ENCODE results near the gene GSTA4. TPM values are rescaled to one million over a fixed set of nuclear protein-coding genes. Genes with fewer than 3 reads are reported as not detected.

The GSTA4 gene
- polyA plus RNA-seq, 1 donor (not counting 4 experiments of a cell fraction or from before 2014, with no cell fraction given) = 40.2 TPM

DNA sequence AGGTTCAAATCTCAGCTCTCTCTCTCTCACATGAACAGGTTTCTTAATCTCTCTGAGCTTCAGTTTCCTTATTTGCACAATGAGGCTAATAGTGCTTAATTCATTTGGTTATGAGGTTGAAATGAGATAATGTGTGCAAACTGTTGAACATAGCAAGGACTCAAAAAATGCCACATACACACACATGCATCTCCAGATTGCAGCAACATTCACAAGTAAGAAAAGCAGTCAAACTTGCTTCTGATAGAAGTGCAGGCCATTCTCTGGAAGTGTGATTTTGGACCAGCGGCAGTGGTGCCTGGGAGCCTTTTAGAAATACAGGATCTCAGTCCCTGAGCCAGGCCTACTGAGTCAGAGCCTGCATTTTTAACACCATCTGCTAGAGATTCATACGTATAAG is 25.7 kb downstream of the GSTA4 start:
- H3K9ac ChIP-seq (ENCODE audit: control insufficient read depth, extremely low read depth, insufficient read depth, low read length) = no peak overlapping the region
- no peaks in the 10 kb centered on the region for H3K4me1 ChIP-seq (ENCODE audit: control insufficient read depth, extremely low read depth, insufficient read depth, low read length)
- no peaks in the 10 kb centered on the region for H3K9me1 ChIP-seq (ENCODE audit: control insufficient read depth, extremely low read depth, insufficient read depth, low read length)
- DNase-seq (ENCODE audit: low read depth, low spot score) (no peak), FAIRE-seq (no peak)
- no peak overlapping the region for H3K27ac ChIP-seq (ENCODE audit: control insufficient read depth, insufficient read depth, low read length)
- H3K79me2 ChIP-seq (ENCODE audit: control insufficient read depth, insufficient read depth, low read length) = no peaks in the 10 kb centered on the region
- no peaks in the 10 kb centered on the region for H3K9me3 ChIP-seq (ENCODE audit: control insufficient read depth, low read depth, low read length)
- H3K36me3 ChIP-seq (ENCODE audit: control insufficient read depth in 2 of 2, extremely low read depth in 1 of 2, insufficient read depth in 2 of 2, low read length in 2 of 2) = no peaks in the 10 kb centered on the region
- no peak overlapping the region for H3K4me2 ChIP-seq (ENCODE audit: control insufficient read depth, extremely low read depth, insufficient read depth, low read depth, low read length)
- H3K4me3 ChIP-seq (ENCODE audit: control insufficient read depth in 2 of 3, extremely low read depth in 1 of 3, insufficient read depth in 2 of 3, low read depth in 1 of 3, low read length in 3 of 3) = no peak overlapping the region
- H3K27me3 ChIP-seq (ENCODE audit: control insufficient read depth, extremely low read depth, insufficient read depth, low read length) = no peaks in the 10 kb centered on the region
- no peaks in the 10 kb centered on the region for H4K20me1 ChIP-seq (ENCODE audit: control insufficient read depth, extremely low read depth, insufficient read depth, low read length)
- no peak for TF ChIP-seq EZH2 (IDR thresholded peaks at IDR 0.05; ENCODE audit: low read length)
- H2AFZ ChIP-seq (ENCODE audit: control insufficient read depth, low read length) = no peak overlapping the region
- dilution Hi-C loops (cut with MboI; ENCODE audit: extremely low pct_ligation_motif_present, low sequenced_read_pairs) = no loop called here

GRCh38 chr6:52966101-52966500 is 29.0 kb downstream of the GSTA4 start:
- Histone ChIP-seq H3K9me1 (ENCODE audit: control insufficient read depth, extremely low read depth, insufficient read depth, low read length) (no peaks in the 10 kb centered on the region), H2AFZ (ENCODE audit: control insufficient read depth, low read length) (no peak overlapping the region), H3K4me3 (ENCODE audit: control insufficient read depth in 2 of 3, extremely low read depth in 1 of 3, insufficient read depth in 2 of 3, low read depth in 1 of 3, low read length in 3 of 3) (no peak overlapping the region), H3K9ac (ENCODE audit: control insufficient read depth, extremely low read depth, insufficient read depth, low read length) (no peak overlapping the region), H3K9me3 (ENCODE audit: control insufficient read depth, low read depth, low read length) (no peaks in the 10 kb centered on the region), H4K20me1 (ENCODE audit: control insufficient read depth, extremely low read depth, insufficient read depth, low read length) (no peaks in the 10 kb centered on the region), H3K36me3 (ENCODE audit: control insufficient read depth in 2 of 2, extremely low read depth in 1 of 2, insufficient read depth in 2 of 2, low read length in 2 of 2) (no peaks in the 10 kb centered on the region), H3K4me1 (ENCODE audit: control insufficient read depth, extremely low read depth, insufficient read depth, low read length) (no peaks in the 10 kb centered on the region), H3K4me2 (ENCODE audit: control insufficient read depth, extremely low read depth, insufficient read depth, low read depth, low read length) (no peak overlapping the region), H3K27me3 (ENCODE audit: control insufficient read depth, extremely low read depth, insufficient read depth, low read length) (no peaks in the 10 kb centered on the region), H3K79me2 (ENCODE audit: control insufficient read depth, insufficient read depth, low read length) (no peaks in the 10 kb centered on the region), H3K27ac (ENCODE audit: control insufficient read depth, insufficient read depth, low read length) (no peak overlapping the region)
- TF ChIP-seq EZH2 (IDR thresholded peaks at IDR 0.05; ENCODE audit: low read length) (no peak), CTCF (optimal IDR thresholded peaks at IDR 0.05 in 1 of 3, IDR thresholded peaks at IDR 0.05 in 1 of 3, conservative IDR thresholded peaks at IDR 0.05 in 1 of 3; ENCODE audit: extremely low read depth in 1 of 3, insufficient read depth in 2 of 3, low read length in 3 of 3) (no peak)
- dilution Hi-C loops (cut with MboI; ENCODE audit: extremely low pct_ligation_motif_present, low sequenced_read_pairs) = no loop called here
- DNase-seq (ENCODE audit: low read depth, low spot score) (no peak), FAIRE-seq (no peak)

GRCh38 chr6:52965380-52965779 is 29.7 kb downstream of the GSTA4 start:
- no peaks in the 10 kb centered on the region for H3K4me1 ChIP-seq (ENCODE audit: control insufficient read depth, extremely low read depth, insufficient read depth, low read length)
- H4K20me1 ChIP-seq (ENCODE audit: control insufficient read depth, extremely low read depth, insufficient read depth, low read length) = no peaks in the 10 kb centered on the region
- H3K9me1 ChIP-seq (ENCODE audit: control insufficient read depth, extremely low read depth, insufficient read depth, low read length) = no peaks in the 10 kb centered on the region
- H3K79me2 ChIP-seq (ENCODE audit: control insufficient read depth, insufficient read depth, low read length) = no peaks in the 10 kb centered on the region
- H3K9ac ChIP-seq (ENCODE audit: control insufficient read depth, extremely low read depth, insufficient read depth, low read length) = no peak overlapping the region
- dilution Hi-C loops (cut with MboI; ENCODE audit: extremely low pct_ligation_motif_present, low sequenced_read_pairs) = no loop called here
- no peaks in the 10 kb centered on the region for H3K27me3 ChIP-seq (ENCODE audit: control insufficient read depth, extremely low read depth, insufficient read depth, low read length)
- no peak overlapping the region for H3K27ac ChIP-seq (ENCODE audit: control insufficient read depth, insufficient read depth, low read length)
- no peak overlapping the region for H3K4me2 ChIP-seq (ENCODE audit: control insufficient read depth, extremely low read depth, insufficient read depth, low read depth, low read length)
- H3K9me3 ChIP-seq (ENCODE audit: control insufficient read depth, low read depth, low read length) = no peaks in the 10 kb centered on the region
- H2AFZ ChIP-seq (ENCODE audit: control insufficient read depth, low read length) = no peak overlapping the region
- DNase-seq (ENCODE audit: low read depth, low spot score) (no peak), FAIRE-seq (no peak)
- TF ChIP-seq EZH2 (IDR thresholded peaks at IDR 0.05; ENCODE audit: low read length) = no peak
- H3K4me3 ChIP-seq (ENCODE audit: control insufficient read depth in 2 of 3, extremely low read depth in 1 of 3, insufficient read depth in 2 of 3, low read depth in 1 of 3, low read length in 3 of 3) = no peak overlapping the region
- no peaks in the 10 kb centered on the region for H3K36me3 ChIP-seq (ENCODE audit: control insufficient read depth in 2 of 2, extremely low read depth in 1 of 2, insufficient read depth in 2 of 2, low read length in 2 of 2)

All from keratinocyte (primary cell).